GM18867 (cell line): Measurements from ENCODE around the gene NUDT7.

ENCODE experiments used
- ATAC-seq: cut with Tn5 transposase; IDR thresholded peaks from one replicate; pipeline ENCODE4 v1.9.1; 2021; ENCODE audit warnings: mild to moderate bottlenecking, moderate library complexity; ENCODE audit not compliant: unreplicated experiment

NUDT7 gene

DNA sequence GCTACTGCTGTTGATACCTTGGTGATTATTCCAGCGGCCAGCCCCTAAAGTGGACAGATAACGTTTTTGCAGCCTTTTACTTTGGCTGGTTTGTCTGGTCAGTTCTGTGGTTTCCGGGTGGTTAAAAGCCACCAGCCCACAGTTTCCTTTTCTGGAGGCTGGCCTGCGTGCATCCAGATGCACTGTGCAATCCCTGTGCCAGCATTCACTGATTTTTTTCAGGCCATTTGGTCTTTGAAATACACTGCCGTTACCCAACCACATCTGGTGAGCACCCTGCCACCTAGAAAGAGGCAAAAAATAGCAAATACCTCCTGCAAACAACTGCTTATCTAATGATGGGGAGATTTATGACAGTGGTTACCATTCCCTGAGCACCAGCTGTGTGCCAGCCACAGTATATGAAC lies 797 bp downstream of the NUDT7 start:
- peak; percentile 3 for ATAC-seq

DNA sequence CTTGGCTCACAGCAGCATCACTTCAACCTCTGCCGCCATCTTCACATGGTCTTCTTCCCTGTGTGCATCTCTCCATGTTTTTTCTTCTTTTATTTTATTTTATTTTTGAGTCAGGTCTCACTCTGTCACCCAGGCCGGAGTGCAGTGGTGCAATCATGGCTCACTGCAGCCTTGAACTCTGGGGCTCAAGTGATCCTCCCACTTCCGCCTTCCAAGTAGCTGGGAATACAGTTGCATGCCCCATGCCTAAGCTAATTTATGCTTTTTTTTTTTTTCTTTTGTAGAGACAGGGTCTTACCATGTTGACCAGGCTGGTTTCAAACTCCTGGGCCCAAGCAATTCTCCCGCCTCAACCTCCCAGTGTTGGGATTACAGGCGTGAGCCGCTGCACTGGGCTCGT lies 1.9 kb downstream of the NUDT7 start:
- no peak for ATAC-seq

DNA sequence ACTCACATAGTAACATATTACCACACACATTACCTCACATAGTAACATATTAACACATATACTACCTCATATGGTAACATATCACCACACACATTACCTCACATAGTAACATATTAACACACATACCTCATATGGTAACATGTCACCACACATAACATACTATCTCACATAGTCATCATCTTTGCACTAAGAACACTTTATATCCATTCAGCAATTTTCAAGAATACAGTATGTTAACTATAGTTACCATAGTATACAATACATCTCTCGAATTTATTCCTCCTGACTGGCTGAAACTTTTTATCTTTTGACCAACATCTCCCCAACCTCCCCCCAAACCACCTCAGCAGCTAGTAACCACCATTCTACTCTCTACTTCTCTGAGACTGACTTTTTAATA lies 7.6 kb downstream of the NUDT7 start:
- no peak for ATAC-seq

DNA sequence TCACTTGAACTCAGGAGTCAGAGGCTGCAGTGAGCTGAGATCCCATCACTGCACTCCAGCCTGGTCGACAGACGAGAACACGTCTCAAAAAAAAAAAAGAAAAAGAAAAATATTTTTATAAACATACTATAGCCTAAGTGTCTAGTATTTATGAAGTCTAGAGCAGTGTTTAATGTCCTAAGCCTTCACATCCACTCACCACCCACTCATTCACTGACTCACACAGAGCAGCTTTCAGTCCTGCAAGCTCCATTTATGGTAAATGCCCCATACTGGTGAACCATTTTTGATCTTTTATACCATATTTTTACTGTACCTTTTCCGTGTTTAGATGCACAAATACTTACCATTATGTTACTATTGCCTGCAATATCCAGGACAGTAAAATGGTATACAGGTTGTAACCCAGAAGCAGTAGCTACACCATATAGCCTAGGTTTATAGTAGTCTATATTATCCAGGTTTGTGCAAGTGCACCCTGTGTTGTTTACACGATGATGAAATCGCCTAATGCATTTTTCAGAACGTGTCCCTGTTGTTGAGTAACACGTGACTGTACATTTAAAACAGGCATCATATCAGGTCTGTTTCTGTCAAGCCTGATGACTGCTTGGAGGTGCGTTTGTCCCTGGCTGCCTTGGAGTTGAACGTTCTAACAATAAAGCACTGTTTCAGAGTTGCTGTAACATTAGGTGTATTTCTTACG lies 10.1 kb downstream of the NUDT7 start:
- no peak for ATAC-seq

DNA sequence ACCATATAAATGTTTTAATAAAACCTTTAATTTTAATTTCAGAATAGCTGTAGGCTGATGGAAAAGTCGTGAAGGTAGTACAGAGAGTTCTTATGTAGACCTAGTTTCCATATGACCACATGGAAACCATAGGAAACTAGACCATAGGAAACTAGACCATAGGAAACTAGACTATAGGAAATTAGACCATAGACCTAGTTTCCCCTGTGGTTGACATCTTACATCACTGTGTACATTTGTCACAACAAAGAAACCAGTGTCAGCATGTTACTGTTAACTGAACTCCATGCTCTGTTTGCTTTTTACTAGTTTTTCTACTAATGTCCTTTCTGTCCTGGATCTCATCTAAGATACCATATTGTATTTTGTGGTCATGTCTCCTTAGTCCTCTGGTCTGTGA lies 14.6 kb downstream of the NUDT7 start:
- peak; percentile 68 for ATAC-seq

DNA sequence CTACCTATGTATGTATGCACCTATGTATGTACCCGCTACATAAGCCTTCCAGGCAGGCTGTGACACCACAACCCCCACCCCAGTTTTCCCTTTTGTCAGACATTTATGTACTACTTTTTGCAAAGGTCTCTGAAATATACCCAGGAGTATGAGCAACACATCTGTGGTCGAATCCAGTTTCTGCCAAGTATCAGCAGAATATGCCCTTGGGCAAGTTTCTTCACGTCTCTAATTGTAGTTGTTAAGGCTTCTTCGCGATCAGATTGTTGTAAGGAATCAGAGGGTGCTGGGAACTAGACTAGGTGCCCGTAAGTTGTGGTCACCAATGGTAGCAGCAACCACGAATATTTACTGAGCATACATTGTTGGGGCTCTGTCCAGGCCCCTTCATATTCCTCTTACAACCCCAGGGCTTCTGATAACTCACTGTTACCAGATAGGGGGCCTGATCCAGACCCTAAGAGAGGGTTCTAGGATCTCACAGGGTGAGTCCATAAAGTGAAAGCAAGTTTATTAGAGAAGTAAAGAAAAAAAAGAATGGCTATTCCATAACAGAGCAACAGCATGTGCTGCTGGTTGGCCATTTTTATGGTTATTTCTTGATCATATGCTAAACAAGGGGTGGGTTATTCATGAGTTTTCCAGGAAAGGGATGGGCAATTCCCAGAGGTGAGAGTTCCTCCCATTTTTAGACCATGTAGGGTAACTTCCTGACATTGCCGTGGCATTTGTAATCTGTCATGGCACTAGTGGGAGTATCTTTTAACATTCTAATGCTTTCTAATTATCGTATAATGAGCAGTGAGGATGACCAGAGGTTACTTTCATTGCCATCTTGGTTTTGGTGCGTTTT lies 16.6 kb downstream of the NUDT7 start:
- no peak for ATAC-seq

DNA sequence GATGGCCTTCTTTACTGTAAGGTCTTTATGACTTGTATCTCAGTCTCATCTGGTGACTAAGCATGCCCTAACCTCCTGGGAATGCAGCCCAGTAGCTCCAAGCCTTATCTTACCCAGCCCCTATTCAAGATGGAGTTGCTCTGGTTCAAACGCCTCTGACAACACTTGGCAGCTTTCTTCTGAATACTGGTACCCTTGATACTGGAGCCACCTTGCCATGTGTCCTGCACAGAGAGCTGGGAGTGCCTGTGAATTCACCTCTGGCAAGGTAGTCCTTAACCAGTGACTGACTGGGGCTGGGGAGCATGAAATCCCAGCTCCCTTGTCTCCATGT lies 17.2 kb downstream of the NUDT7 start:
- ATAC-seq = no peak

DNA sequence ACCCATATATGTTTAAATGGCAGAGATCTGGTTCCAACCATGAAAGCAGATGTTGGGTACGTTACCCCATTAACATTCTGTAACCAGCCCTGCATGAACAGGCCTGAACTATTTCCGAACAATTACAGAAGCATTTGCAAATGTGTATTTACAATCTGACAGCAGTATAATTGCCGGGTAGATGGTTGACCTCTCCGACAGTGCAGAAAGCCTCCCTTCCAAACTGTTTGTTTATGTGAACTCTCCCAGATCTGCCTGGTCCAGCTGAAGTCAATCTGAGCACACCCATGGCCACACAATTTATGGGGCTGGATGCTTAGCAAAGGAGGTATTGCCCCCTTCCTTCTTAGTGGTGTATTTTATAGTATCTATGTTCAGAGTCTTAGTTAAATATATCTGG lies 21.8 kb downstream of the NUDT7 start:
- ATAC-seq = no peak

DNA sequence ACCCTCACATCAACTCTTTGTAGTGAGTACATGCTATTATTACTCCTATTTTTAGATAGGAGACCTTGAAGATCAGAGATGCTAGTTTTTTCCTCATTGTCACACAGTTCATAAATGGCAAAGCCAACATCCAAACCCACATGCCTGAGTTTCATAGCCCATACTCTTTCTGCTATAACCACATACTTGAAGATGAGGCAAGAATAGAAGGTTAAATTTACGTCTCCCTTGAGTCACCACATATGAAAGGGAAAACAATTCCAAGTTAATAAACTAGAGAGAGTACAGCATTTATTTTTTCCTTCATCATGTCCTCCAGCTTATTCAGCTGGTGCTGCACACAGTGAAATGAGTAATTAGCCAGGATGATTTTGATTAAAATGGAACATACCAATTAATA lies 23.7 kb downstream of the NUDT7 start:
- ATAC-seq = no peak

DNA sequence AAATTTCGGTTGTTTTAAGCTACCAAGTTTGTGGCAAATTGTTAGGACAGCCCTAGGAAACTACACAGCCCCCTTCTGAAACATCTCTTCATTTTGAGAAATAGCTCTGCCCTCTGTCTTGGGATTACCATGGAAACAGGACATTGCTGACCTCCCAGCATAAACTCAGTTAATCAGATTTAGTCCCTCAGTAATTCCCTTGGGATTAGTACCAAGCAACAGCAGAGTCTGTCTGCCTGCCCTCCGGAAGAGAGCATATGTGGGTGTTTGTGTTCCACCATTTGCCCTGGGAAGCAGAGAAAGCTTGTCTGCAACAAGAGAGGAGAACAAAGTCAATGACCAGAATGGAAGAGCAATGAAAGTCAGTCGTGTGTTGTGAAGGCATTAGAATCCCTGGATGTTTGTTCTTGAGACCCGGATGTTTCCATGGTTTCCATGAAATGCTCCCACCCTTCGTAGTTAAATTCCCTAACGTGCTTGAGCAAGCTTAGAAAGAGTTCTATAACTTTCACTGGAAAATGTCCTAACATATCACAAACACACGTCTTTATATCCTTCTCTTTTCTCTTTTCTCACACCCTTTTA lies 26.2 kb downstream of the NUDT7 start:
- no peak for ATAC-seq

DNA sequence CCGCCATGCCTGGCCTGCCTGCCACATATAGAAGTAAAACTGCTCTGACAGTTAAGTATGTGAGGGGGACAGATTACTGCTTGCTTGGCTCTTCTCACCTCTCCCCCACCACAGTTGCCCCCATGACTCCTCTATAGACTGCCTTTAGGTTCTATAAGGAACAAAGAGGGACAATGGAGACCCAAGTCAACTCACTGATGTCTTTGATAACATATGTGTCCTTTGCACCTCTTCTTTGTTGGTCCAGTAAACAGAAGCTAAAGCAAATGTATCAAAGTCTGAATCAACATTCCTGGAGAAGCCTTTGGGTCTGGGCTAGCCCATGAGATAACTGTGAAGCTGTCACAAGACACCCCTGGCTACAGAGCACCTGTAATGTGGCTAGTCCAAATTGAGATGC lies 27.1 kb downstream of the NUDT7 start:
- ATAC-seq = no peak

DNA sequence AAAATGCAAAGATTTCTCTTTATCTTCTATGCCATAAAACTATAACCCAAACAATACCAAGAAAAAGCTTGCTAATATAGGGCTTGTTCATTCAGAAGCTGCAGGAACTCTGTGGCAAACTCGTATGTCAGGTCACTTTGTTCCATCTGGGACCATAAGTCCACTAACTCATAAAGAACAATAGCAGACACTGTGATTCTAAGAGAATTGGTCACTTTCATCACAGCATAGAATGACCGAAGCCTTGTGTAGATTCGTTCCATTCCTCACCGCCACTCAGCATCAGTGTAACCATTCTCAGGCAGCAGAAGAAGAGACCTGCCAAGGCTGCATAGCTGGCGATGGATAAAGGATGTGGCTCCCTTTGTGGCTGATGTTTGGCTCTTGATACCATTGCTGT lies 35.7 kb downstream of the NUDT7 start:
- no peak for ATAC-seq

DNA sequence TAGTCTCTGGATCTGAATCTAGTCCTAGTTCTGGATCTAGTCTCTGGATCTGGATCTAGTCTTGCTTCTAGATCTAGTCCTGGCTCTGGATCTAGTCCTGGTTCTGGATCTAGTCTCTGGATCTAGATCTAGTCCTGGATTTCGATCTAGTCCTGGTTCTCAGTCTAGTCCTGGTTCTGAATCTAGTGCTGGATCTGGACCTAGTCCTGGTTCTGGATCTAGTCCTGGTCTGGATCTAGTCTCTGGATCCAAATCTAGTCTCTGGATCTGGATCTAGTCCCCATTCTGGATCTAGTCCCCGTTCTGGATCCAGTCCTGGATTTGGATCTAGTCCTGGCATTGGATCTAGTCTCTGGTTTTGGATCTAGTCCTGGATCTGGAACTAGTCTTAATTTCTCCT lies 36.2 kb downstream of the NUDT7 start:
- ATAC-seq = no peak

DNA sequence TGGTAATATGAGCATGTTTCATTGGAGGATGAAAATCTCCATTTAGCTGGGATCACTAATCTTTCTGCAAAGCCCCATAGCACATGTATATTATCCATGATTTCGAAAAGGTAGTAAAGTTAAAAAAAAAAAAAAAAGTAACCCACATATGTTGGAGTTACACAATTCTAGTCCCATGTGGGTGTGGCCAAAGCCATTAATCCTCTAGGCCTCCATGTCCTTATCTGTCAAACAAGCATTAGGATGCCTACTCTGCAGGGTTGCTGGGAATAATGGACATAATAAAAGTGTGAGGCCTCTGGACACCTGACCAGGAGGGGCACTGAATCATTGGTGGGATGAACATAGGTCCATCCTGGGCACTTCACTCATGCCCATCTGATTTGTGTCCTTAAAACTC lies 36.9 kb downstream of the NUDT7 start:
- no peak for ATAC-seq

DNA sequence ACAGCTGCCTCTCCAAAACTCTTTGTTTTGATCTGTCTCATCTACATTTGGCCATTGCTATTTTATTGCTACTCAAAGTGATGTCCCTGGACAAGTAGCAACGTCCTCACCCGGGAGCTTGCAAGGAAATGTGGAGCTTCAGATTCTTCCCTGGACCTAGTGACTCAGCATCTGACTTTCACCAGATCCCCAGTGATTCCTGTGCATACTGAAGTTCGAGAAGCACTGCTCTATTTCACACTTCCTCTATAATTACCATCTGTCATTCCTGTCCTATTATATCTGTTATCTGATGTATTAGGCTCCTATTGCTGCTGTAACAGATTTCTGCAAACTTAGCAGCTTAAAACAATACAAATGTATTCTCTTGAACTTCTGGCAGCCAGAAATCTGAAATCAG lies 37.5 kb downstream of the NUDT7 start:
- no peak for ATAC-seq

DNA sequence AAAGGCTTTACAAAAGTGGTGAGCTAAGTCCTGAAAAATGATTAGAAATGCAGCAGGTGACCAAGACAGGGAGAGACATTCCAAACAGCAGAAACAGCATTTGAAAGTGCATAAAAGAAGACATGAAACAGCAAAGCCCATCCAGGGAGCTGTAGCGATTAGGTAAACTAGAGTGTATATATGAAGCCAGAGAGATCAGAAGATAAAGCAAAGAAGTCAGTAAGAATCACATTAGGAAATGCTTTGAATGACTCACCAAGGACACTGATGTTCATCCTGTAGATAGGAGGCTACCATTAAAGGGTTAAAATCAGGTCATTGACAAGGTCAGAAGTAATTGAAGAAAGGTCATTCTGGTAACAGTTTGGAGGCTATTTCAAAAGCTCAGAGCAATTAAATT lies 38.5 kb downstream of the NUDT7 start:
- ATAC-seq = no peak

DNA sequence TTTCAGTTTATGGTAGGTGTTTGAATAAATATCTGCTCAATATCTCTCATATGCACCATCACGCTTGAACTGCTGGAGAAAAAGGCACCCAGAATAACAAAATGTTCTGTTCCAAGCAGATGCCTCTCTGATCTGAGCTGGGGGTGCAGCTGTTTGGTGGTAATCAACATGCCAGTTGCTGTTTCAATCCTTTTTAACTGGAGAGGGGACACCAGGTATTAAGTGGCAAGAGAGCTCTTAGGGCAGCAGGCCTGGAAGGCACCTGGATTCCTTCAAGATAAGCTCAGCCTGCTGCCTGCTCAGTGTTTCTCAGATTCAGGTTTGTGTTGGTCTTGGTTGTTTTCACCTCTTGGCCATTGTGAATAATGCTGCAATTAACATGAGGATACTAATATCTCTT lies 38.9 kb downstream of the NUDT7 start:
- ATAC-seq = no peak

DNA sequence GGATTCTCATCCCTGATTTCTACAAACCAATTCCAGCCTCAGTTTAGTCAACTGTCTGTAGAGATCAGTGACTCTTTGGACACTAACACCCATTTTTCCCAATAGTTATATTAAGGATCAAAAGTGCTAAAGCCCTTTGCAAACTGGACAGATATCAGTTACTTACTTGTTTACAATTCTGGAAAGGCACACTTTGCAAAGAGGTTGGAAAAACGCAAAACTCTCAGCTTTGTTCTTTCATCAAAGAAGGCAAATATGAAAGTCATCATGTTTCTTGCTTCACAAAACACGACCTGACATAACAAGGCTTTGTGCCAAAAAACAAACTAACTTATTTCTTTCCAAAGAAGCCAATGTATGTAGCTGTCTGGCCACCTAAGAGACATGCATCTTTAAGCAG lies 39.9 kb downstream of the NUDT7 start:
- ATAC-seq = no peak

DNA sequence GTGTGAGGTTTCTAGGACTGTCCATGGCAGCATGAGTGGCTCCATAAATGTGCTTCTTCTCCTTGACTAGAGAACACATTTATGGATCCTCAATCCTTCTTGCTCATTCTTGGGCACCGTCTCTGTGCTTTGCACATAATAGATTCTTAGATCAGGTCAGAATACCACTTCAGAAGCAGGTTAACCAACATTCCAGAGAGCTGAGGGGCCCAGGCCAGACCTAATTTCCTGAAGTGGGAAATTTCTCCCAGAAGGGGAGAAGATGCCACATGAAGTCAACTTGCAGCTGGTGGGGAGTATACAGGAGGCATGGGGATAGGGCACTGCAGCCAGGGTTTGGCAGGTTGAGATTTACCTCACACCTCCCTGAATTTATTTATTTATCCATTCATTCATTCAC lies 41.7 kb downstream of the NUDT7 start:
- ATAC-seq = no peak

DNA sequence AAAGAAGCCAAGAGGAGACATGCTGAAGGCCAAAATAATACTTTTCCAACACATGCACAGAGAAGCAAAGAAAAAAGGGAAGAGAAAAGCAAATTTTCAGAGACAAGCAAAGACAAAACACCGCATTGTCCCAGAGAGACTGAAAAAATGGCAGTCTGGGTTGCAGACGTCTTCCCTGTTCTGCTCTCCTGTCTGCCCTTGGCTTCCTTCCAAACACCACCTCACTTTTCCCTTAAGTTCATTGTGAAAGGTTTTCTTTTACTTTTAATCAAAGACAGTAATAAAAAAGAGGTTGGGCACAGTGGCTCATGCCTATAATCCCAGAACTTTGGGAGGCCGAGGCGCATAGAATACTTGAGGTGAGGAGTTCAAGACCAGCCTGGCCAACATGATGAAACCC lies 44.9 kb downstream of the NUDT7 start:
- no peak for ATAC-seq

DNA sequence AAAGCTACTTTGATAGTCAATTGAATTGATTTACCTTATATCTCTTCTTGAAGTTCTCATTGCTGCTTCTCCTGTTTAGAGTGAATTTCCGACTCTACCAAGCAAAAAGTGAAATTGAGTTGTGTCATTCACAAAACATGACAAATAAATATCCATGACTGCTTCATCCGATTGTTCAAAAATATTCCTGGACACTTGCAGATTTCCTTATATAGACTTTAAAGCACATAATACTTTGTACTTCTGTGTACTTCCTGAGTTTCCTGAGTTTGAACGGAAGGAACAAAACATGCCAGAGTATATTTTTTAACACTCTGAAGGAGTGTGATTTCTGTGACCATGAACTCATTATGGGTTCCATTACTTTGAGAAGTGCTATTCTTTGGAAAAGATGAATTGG lies 45.5 kb downstream of the NUDT7 start:
- ATAC-seq = no peak
